Stimulated activated naive CD8-positive, alpha-beta T cell treated with anti-CD3 and anti-CD28 coated beads, Interleukin-15, Interleukin-2, amounts not matched to agents 100 U/mL and 50 U/mL, for 24 hours (primary cell): ENCODE data around the gene SLC16A5.

Experiments
- ATAC-seq: fragments of 150-1000 bp; cut with Tn5 transposase; one replicate; pipeline ENCODE4 v1.10.0; 2021
- DNase-seq: peaks from one replicate; pipeline ENCODE4 v3.0.0; 2021

SLC16A5 gene

GRCh38 chr17:75086496-75087181, 1.1 kb upstream of the SLC16A5 start:
- no peak for DNase-seq
- ATAC-seq, result no peak

DNA sequence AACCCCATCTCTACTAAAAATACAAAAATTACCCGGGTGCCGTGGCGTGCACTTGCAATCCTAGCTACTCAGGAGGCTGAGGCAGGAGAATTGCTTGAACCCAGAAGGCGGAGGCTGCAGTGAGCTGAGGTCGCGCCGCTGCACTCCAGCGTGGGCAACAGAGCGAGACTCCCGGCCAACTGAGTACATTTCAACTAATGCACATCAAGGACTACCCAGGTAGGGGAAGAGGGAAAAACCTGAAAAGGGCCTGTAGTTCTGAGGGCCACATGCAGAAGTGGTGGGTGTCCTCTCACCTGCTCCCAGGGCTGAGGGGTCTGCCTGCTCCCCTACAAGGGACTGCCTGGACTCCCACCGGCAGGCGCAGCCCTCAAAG, 584 bp upstream of the SLC16A5 start:
- no peak for DNase-seq
- ATAC-seq, result peak; percentile 3

GRCh38 chr17:75088465-75089417, 987 bp downstream of the SLC16A5 start:
- ATAC-seq (peak; percentile 62), DNase-seq (no peak)

GRCh38 chr17:75090871-75091854, 3.4 kb downstream of the SLC16A5 start:
- DNase-seq (no peak), ATAC-seq (no peak)

DNA sequence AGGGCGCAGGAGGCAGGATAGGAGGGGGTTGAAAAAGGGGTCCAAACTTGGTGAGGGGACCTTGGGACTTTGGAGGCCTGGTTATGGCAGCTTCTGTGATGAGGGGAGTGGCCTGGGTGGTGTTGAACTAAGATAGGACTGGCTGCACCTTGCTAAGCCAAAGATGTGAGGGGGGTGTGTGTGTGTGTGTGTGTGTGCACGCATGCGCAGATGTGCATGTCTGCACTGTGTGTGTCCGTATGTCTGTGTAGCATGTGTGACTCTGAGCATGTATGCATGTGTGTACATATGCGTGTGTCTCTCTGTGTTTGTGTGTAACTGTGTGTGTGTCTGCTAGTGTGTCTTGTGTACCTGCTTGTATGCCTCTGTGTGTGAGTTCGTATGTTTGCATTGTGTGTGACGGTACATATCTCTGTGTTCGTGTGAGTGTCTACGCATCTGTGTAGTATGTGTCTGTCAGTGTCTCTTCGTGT, 4.1 kb downstream of the SLC16A5 start:
- DNase-seq (no peak), ATAC-seq (no peak)

DNA sequence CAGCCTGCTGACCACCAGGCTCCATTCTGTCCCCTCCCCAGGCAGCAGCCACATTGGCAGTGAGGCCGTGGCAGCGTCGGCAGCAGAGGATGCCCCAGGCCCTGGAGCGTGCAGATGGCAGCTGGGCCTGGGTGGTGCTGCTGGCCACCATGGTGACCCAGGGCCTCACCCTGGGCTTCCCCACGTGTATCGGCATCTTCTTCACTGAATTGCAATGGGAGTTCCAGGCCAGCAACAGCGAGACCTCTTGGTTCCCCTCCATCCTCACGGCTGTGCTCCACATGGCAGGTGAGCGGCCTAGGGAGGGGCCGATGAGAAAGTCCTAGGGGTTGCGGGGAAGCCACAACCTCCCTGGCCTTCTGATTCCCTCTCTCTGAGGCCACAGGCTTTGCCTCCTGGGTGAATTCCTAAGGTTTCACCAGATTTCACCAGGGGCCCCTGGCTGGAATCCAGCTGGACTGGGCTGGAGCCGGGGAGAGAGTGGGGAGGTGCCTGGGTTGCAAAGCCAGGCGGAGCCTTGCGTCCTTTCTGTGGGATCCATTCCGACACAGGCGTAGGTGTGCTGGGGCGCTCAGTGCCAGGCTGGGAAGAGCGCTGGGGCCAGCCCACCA, 5.9 kb downstream of the SLC16A5 start:
- no peak for ATAC-seq
- DNase-seq, result no peak

- DNase-seq (no peak), ATAC-seq (no peak)
These were observed 7.2 kb downstream of the SLC16A5 start for GRCh38 chr17:75094871-75095399.

- ATAC-seq (no peak), DNase-seq (no peak)
These were observed 8.4 kb downstream of the SLC16A5 start for GRCh38 chr17:75096082-75096625.

- no peak for ATAC-seq
- no peak for DNase-seq
These were observed 10.1 kb downstream of the SLC16A5 start for GRCh38 chr17:75097865-75098264.

DNA sequence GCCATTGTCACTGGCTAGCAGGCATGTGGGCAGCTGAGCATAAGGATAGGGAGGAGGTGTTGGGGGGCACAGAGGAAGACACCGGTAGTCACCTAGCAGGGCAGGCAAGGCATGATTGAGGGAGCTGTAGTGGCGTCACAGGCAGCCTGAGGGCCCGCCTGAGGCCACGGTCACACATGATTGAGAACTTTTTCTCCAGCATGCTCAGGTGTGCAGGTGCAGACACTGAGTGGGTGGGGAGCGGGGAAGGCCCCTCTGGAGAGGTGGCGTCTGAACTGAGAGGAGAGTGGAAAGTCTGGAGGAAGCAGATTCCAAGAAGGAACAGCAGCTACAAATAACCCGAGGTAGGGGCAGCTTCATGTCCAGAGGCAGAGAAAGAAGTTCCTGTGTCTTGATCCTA, 11.1 kb downstream of the SLC16A5 start:
- ATAC-seq (peak; percentile 17), DNase-seq (no peak)

- DNase-seq, result no peak
- no peak for ATAC-seq
These were observed 12.3 kb downstream of the SLC16A5 start for GRCh38 chr17:75099881-75100595.

GRCh38 chr17:75102385-75102821, 14.6 kb downstream of the SLC16A5 start:
- DNase-seq, result no peak
- no peak for ATAC-seq

- no peak for ATAC-seq
- DNase-seq, result no peak
These were observed 16.1 kb downstream of the SLC16A5 start for GRCh38 chr17:75103601-75104554.

DNA sequence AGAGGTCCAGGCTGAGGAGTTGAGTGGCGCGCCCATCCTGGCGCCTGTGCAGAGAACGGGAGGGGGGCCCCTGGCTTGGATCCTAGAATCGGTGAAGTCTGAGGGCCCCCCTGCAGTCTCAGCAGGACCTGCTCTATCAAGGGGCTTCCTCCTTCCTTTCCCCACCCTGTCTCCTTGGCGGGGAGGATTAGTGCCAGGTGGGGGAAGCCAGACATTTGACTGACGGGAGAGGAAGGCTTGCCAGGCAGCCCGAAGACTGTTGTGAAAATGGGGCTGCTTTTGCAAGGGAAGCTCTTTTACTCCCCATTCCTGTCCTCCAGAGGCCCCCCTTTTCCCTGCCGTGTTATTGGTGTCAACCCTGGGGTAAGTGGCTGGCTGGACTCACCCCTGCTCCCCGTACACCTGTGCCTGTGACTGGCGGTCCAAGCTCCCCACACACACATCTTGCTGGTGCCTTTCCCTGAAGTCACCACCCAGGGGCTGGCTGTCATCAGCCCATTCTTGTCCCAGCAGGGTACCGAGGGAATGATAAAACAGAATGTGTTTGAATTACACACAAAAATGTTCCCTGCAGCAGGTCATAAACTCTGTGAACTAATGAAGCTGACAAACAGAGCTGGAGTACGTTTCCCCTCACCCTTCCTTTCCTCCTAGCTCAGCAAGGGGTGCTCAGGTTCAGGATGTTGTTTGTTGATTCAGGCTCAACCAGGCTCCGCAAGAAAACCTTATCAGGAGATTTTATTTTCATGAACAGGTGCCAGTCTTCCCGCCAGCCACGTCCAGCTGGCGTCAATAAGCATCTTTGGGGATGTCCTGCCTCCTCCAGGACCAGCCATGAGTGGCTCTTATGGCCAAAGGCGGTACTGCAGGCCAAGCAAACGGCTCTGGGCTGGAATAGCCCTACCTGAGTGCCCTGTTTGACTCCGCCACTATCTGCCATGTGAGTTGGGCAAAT, 17.6 kb downstream of the SLC16A5 start:
- DNase-seq, result peak; percentile 46
- no peak for ATAC-seq

DNA sequence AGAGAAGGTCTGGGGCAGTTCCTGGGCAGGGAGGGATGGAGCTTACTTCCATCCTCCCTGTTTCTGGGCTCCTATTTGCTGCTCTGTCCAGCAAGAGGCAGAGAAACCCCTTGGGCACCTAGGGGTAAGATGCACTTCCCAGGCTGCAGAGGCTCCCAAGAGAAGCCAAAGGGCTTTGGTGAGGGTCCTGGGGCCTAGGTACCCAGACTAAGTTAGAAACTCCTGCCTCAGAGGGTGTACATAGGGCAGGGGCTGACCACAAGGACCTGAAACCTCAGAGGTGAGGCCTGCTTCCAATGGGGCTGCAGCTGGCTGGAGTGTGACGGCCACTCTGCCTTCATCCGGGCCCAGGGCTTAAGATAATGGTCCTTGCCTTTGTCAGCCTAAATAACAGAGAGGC, 20.4 kb downstream of the SLC16A5 start:
- DNase-seq (no peak), ATAC-seq (no peak)

- ATAC-seq (no peak), DNase-seq (peak; percentile 35)
These were observed 21.3 kb downstream of the SLC16A5 start for GRCh38 chr17:75109046-75109406.

DNA sequence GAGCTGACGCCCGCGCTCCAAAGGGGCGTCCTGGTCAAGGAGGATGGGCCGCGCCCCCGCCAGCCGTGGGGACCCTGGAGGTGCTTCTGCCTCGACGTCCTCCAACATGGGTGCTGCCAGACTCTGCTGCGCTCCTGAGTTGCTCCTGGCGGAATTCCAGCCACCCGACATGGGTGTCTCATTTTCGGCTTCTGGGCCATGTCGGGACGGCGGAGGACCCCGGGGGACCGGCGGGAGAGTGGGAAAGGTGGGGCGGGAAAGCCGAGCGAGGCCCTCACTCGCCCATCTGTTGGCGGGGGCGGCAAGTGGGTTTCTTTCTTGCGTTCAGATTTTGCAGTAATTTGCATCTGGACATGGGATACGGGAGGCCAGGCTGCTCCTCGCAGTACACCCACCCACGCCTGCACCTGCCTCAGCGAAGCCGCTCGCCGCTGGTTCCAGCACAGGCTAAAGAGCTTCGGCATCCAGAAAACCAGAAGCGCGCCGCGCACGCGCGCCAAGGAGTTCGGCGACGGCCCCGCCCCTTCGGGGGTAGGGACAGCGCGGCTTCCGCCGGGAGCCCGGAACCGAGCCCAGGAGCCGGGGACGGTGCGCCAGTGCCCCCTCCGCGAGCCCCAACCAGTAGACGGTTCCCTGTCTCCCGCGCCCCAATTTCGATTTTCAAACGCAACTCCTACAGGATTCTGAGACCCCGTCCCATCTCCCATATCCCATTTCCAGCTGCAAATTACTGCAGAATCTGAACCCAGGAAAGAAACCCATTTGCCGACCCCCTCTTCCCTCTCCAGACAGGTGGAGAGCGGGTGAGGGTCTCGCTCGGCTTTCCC, 21.9 kb downstream of the SLC16A5 start, which contains the start of gene ARMC7:
Gene ARMC7 (plus strand): TSS at position 563 of the 827 bp plus-strand sequence. CDS start 320 bp downstream, outside the sequence.
- DNase-seq, result peak; percentile 95
- peak; percentile 84 for ATAC-seq
